HepG2 (cell line): ENCODE data around the gene TBC1D10B. TPM values are rescaled to one million over a fixed set of nuclear protein-coding genes. Genes with fewer than 3 reads are reported as not detected.

Experiments
- ARHGAP35 ChIP-seq: sonication (generic); formaldehyde crosslinking; IDR thresholded peaks from 2 replicates; pipeline ENCODE4 v1.9.0; 2022; ENCODE audit warnings: mild to moderate bottlenecking, inconsistent platforms, moderate library complexity, missing genetic modification reagents, borderline replicate concordance
- ATF4 ChIP-seq, 2 experiments: fragments of 450-650 bp in 1 of 2; sonication (generic) in 1 of 2; formaldehyde crosslinking; IDR thresholded peaks; 2 replicates each; pipeline versions ENCODE4 v1.5.0 to v1.8.0; 2020 to 2022; ENCODE audit warnings: mild to moderate bottlenecking in 1 of 2, missing genetic modification reagents in 1 of 2
- ETS1 ChIP-seq: sonication (generic); formaldehyde crosslinking; IDR thresholded peaks from 2 replicates; pipeline ENCODE4 v1.4.0; 2020; ENCODE audit warnings: missing genetic modification reagents
- NFKB2 ChIP-seq: sonication (generic); formaldehyde crosslinking; IDR thresholded peaks from 2 replicates; pipeline ENCODE4 v1.4.0; 2020; ENCODE audit warnings: missing genetic modification reagents, borderline replicate concordance
- PATZ1 ChIP-seq: sonication (generic); formaldehyde crosslinking; IDR thresholded peaks from 2 replicates; pipeline ENCODE4 v1.4.0; 2020; ENCODE audit warnings: missing genetic modification reagents
- PPARG ChIP-seq: conservative IDR thresholded peaks from 2 replicates; pipeline ENCODE4 v1.6.1; 2016; ENCODE audit warnings: missing biosample characterization, missing genetic modification reagents
- SAFB2 ChIP-seq: sonication (generic); formaldehyde crosslinking; IDR thresholded peaks from 2 replicates; pipeline ENCODE4 v1.5.1; 2020; ENCODE audit warnings: missing genetic modification reagents, low read depth, mild to moderate bottlenecking, borderline replicate concordance
- SIN3B ChIP-seq: fragments of 150-350 bp; IDR thresholded peaks from 2 replicates; pipeline ENCODE4 v1.6.1; 2014; ENCODE audit warnings: low read length
- ZNF121 ChIP-seq: sonication (generic); formaldehyde crosslinking; IDR thresholded peaks from 2 replicates; pipeline ENCODE4 v1.5.0; 2020; ENCODE audit warnings: mild to moderate bottlenecking, missing genetic modification reagents
- ZNF317 ChIP-seq: sonication (generic); formaldehyde crosslinking; IDR thresholded peaks from 2 replicates; pipeline ENCODE4 v1.5.0; 2020; ENCODE audit warnings: mild to moderate bottlenecking, missing genetic modification reagents
- ZNF329 ChIP-seq: sonication (generic); formaldehyde crosslinking; IDR thresholded peaks from 2 replicates; pipeline ENCODE4 v1.9.0; 2021; ENCODE audit warnings: low read depth, mild to moderate bottlenecking, missing genetic modification reagents
- ZNF33B ChIP-seq: sonication (generic); formaldehyde crosslinking; IDR thresholded peaks from 2 replicates; pipeline ENCODE4 v1.5.1; 2020; ENCODE audit warnings: mild to moderate bottlenecking, missing genetic modification reagents
- ZNF407 ChIP-seq: sonication (generic); formaldehyde crosslinking; IDR thresholded peaks from one replicate; pipeline ENCODE4 v1.5.1; 2020; ENCODE audit warnings: mild to moderate bottlenecking, missing genetic modification reagents; ENCODE audit errors: not compliant biosample characterization
- ZNF672 ChIP-seq: sonication (generic); formaldehyde crosslinking; IDR thresholded peaks from 2 replicates; pipeline ENCODE4 v1.8.1; 2022; ENCODE audit warnings: missing genetic modification reagents
- ZNF75D ChIP-seq: sonication (generic); formaldehyde crosslinking; IDR thresholded peaks from 2 replicates; pipeline ENCODE4 v1.8.1; 2023; ENCODE audit warnings: missing genetic modification reagents, mild to moderate bottlenecking, borderline replicate concordance
- polyA plus RNA-seq, 8 experiments: library from polyadenylated mRNA; depleted of rRNA in 3 of 8; stranded (reverse) in 7 of 8; unstranded in 1 of 8; fragments of >200 nt; fragmentation: Illumina TruSeq in 4 of 8; extraction: Trizol in 4 of 8; gene quantifications; 2 replicates each; pipeline versions ENCODE4 v1.2.1 to v1.2.3, GENCODE V29; 2011 to 2016; ENCODE audit warnings: low read depth in 4 of 8, missing spikeins in 1 of 8, mixed read lengths in 1 of 8; ENCODE audit not compliant: insufficient read depth in 1 of 8
- total RNA-seq, 5 experiments: library from RNA; depleted of rRNA; stranded (reverse); fragments of >200 nt; fragmentation: Illumina TruSeq; extraction: Trizol; gene quantifications; 2 replicates each; pipeline ENCODE4 v1.2.3, GENCODE V29; 2016; ENCODE audit warnings: low read depth in 1 of 5

TBC1D10B gene
- total and polyA plus RNA-seq, 2 of the 13 experiments (the other 11 are each of a cell fraction or from before 2014, with no cell fraction given), result 15.7 to 24.8 TPM

GRCh38 chr16:30409125-30410060, 39.1 kb upstream of the TBC1D10B start (continued):
- TF ChIP-seq NFKB2, result peak; percentile 78; the same call in 1 of the 2 replicates
- TF ChIP-seq ZNF407 (CRISPR knock-in tag), result peak; percentile 77
- no peak for TF ChIP-seq ZNF33B
- TF ChIP-seq ZNF317 (CRISPR knock-in tag), result no peak
- TF ChIP-seq ETS1 (CRISPR knock-in tag), result no peak
- TF ChIP-seq ZNF75D (CRISPR knock-in tag), result no peak
- TF ChIP-seq PATZ1 (CRISPR knock-in tag), result peak; percentile 84
- TF ChIP-seq ARHGAP35 (CRISPR knock-in tag), result no peak
- no peak for TF ChIP-seq ZNF672 (CRISPR knock-in tag)
- peak; percentile 76 for TF ChIP-seq ZNF121 (CRISPR knock-in tag)
- TF ChIP-seq PPARG (CRISPR knock-in tag), result 0 out of 2 replicates have a peak, but pooled peaks have one; percentile 53
- TF ChIP-seq SAFB2 (CRISPR knock-in tag), result no peak; the same call in 1 of the 2 replicates
- no peak for TF ChIP-seq ATF4 (CRISPR knock-in tag; IDR thresholded peaks at IDR 0.05)
- no peak for TF ChIP-seq SIN3B
- 0 out of 2 replicates have a peak, but pooled peaks have one; percentile 15 for TF ChIP-seq ZNF329
